MM.1S (cell line): ENCODE results near the gene KLRC1.
"Not testable (repeated sequence)": the region's sequence is repeated elsewhere in the genome, so short reads cannot be mapped to it uniquely, and the experiment has no call there.

Experiments used
- DNase-seq: peaks from one replicate; pipeline ENCODE4 v3.0.0-alpha.2; 2015
- H2AFZ ChIP-seq: fragments of 300-600 bp; sonication (generic); 2 replicates; pipeline ENCODE4 v1.6.0; 2016; ENCODE audit warnings: antibody characterized with exemption, low read length
- H3F3A ChIP-seq: fragments of 300-600 bp; sonication (generic); 2 replicates; pipeline ENCODE4 v1.6.1; 2016; ENCODE audit warnings: mild to moderate bottlenecking, antibody characterized with exemption, low read length, moderate library complexity, mixed read lengths; ENCODE audit not compliant: insufficient read depth
- H3K27ac ChIP-seq: fragments of 300-600 bp; sonication (generic); 2 replicates; pipeline ENCODE4 v1.5.1; 2016; ENCODE audit warnings: mild to moderate bottlenecking, low read length
- H3K27me3 ChIP-seq: fragments of 300-600 bp; sonication (generic); replicated peaks from 2 replicates; pipeline ENCODE4 v1.6.0; 2016; ENCODE audit warnings: low read length; ENCODE audit not compliant: insufficient read depth
- H3K36me3 ChIP-seq: fragments of 300-600 bp; sonication (generic); replicated peaks from 2 replicates; pipeline ENCODE4 v1.6.1; 2016; ENCODE audit warnings: mild to moderate bottlenecking, low read length, mixed read lengths; ENCODE audit not compliant: insufficient read depth
- H3K4me1 ChIP-seq: fragments of 300-600 bp; sonication (generic); 2 replicates; pipeline ENCODE4 v1.6.1; 2016; ENCODE audit warnings: low read length, mixed read lengths
- H3K4me2 ChIP-seq: fragments of 300-600 bp; sonication (generic); 2 replicates; pipeline ENCODE4 v1.6.0; 2016; ENCODE audit warnings: low read depth, low read length
- H3K4me3 ChIP-seq: fragments of 300-600 bp; sonication (generic); 2 replicates; pipeline ENCODE4 v1.5.1; 2016; ENCODE audit warnings: low read length, mixed read lengths
- H3K79me2 ChIP-seq: fragments of 300-600 bp; sonication (generic); 2 replicates; pipeline ENCODE4 v1.6.1; 2016; ENCODE audit warnings: mixed run types, low read length, mixed read lengths
- H3K9ac ChIP-seq: fragments of 300-600 bp; sonication (generic); 2 replicates; pipeline ENCODE4 v1.6.1; 2016; ENCODE audit warnings: low read length, mixed read lengths
- H3K9me2 ChIP-seq: fragments of 300-600 bp; sonication (generic); replicated peaks from 2 replicates; pipeline ENCODE4 v1.6.1; 2016; ENCODE audit warnings: mild to moderate bottlenecking, low read length, mixed read lengths; ENCODE audit not compliant: insufficient read depth
- H3K9me3 ChIP-seq: fragments of 300-600 bp; sonication (generic); replicated peaks from 2 replicates; pipeline ENCODE4 v1.6.1; 2016; ENCODE audit warnings: mild to moderate bottlenecking, low read length, mixed read lengths; ENCODE audit not compliant: insufficient read depth
- H4K20me1 ChIP-seq: fragments of 300-600 bp; sonication (generic); 2 replicates; pipeline ENCODE4 v1.6.1; 2016; ENCODE audit warnings: mild to moderate bottlenecking, low read length, moderate library complexity, mixed read lengths; ENCODE audit not compliant: insufficient read depth
- EZH2 ChIP-seq: fragments of 300-600 bp; sonication (generic); optimal IDR thresholded peaks from 2 replicates; pipeline ENCODE3; 2017; ENCODE audit warnings: low read depth, mild to moderate bottlenecking, antibody characterized with exemption, low read length, mixed read lengths
- EZH2phosphoT487 ChIP-seq: fragments of 300-600 bp; sonication (generic); IDR thresholded peaks from 2 replicates; pipeline ENCODE4 v1.6.1; 2018; ENCODE audit warnings: antibody characterized with exemption, low read length
- TF ChIP-seq, protein P1 (sequence below): fragments of 300-600 bp; sonication (generic); IDR thresholded peaks from 2 replicates; pipeline ENCODE4 v1.5.1; 2016; ENCODE audit warnings: antibody characterized with exemption, low read length, mixed read lengths

The KLRC1 gene

DNA sequence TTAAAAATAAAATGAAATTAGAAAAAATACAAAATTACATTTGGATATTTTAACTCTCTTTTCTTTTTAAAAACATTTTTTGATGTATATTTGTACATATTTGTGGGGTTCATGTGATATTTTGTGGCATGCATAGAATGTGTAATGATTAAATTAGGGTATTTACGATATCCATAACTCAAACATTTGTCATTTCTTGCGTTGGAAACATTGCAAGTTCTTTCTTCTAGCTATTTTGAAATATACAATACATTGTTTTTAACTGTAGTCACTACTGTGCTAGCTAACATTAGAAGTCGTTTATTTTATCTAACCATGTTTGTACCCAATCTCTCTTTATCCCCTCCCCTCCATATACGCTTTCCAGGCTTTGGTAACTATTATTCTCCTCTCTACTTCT is 38.6 kb upstream of the KLRC1 start:
- TF ChIP-seq, protein P1, sequence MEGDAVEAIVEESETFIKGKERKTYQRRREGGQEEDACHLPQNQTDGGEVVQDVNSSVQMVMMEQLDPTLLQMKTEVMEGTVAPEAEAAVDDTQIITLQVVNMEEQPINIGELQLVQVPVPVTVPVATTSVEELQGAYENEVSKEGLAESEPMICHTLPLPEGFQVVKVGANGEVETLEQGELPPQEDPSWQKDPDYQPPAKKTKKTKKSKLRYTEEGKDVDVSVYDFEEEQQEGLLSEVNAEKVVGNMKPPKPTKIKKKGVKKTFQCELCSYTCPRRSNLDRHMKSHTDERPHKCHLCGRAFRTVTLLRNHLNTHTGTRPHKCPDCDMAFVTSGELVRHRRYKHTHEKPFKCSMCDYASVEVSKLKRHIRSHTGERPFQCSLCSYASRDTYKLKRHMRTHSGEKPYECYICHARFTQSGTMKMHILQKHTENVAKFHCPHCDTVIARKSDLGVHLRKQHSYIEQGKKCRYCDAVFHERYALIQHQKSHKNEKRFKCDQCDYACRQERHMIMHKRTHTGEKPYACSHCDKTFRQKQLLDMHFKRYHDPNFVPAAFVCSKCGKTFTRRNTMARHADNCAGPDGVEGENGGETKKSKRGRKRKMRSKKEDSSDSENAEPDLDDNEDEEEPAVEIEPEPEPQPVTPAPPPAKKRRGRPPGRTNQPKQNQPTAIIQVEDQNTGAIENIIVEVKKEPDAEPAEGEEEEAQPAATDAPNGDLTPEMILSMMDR, result no peak
- no peak for TF ChIP-seq EZH2phosphoT487
- TF ChIP-seq EZH2, result no peak
- no peaks in the 10 kb centered on the region for H3K27me3 ChIP-seq
- no peak overlapping the region for H3K27ac ChIP-seq
- H3K4me2 ChIP-seq, result no peak overlapping the region
- DNase-seq, result no peak
- no peaks in the 10 kb centered on the region for H4K20me1 ChIP-seq
- no peaks in the 10 kb centered on the region for H3K36me3 ChIP-seq
- H2AFZ ChIP-seq, result no peak overlapping the region
- H3K4me3 ChIP-seq, result no peak overlapping the region
- H3K4me1 ChIP-seq, result no peaks in the 10 kb centered on the region
- H3K79me2 ChIP-seq, result no peaks in the 10 kb centered on the region
- H3K9ac ChIP-seq, result no peak overlapping the region
- no peaks in the 10 kb centered on the region for H3K9me3 ChIP-seq
- H3K9me2 ChIP-seq, result no peaks in the 10 kb centered on the region
- H3F3A ChIP-seq, result no peaks in the 10 kb centered on the region

DNA sequence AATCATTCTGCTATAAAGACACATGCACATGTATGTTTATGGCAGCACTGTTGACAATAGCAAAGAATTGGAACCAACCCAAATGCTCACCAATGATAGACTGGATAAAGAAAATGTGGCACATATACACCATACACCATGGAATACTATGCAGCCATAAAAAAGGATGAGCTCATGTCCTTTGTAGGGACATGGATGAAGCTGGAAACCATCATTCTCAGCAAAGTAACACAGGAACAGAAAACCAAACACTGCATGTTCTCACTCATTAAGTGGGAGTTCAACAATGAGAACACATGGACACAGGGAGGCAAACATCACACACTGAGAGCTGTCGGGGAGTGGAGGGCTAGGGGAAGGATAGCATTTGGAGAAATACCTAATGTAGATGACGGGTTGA is 34.2 kb upstream of the KLRC1 start:
- H3K9me3 ChIP-seq, H3F3A ChIP-seq, H3K9ac ChIP-seq, H4K20me1 ChIP-seq, H3K4me3 ChIP-seq, H3K27ac ChIP-seq, H3K27me3 ChIP-seq, H3K9me2 ChIP-seq, H2AFZ ChIP-seq, H3K4me1 ChIP-seq, DNase-seq, H3K79me2 ChIP-seq, H3K4me2 ChIP-seq, H3K36me3 ChIP-seq: not testable (repeated sequence)

DNA sequence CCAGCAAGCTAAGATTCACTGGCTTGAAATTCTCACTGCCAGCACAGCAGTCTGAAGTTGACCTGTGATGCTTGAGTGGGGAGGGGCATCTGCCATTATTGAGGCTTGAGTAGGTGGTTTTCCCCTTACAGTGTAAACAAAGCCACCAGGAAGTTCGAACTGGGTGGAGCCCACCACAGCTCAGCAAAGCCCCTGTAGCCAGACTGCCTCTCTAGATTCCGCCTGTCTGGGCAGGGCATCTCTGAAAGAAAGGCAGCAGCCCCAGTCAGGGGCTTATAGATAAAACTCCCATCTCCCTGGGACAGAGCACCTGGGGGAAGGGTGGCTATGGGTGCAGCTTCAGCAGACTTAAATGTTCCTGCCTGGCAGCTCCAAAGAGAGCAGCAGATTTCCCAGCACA is 28.7 kb upstream of the KLRC1 start:
- H3K4me3 ChIP-seq, H4K20me1 ChIP-seq, H3K27me3 ChIP-seq, H3K9me2 ChIP-seq, H3K4me2 ChIP-seq, H3K4me1 ChIP-seq, H2AFZ ChIP-seq, H3K9me3 ChIP-seq, H3F3A ChIP-seq, DNase-seq, H3K27ac ChIP-seq, H3K9ac ChIP-seq, H3K36me3 ChIP-seq, H3K79me2 ChIP-seq: not testable (repeated sequence)

DNA sequence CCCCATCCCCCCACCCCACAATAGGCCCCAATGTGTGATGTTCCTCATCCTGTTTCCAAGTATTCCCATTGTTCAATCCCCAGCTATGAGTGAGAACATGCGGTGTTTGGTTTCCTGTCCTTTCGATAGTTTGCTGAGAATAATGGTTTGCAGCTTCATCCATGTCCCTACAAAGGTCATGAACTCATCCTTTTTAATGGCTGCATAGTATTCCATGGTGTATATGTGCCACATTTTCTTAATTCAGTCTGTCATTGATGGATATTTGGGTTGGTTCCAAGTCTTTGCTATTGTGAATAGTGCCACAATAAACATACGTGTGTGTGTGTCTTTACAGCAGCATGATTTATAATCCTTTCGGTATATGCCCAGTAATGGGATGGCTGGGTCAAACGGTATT is 19.6 kb upstream of the KLRC1 start:
- H4K20me1 ChIP-seq, H3F3A ChIP-seq, H3K9me2 ChIP-seq, H3K9ac ChIP-seq, H2AFZ ChIP-seq, H3K36me3 ChIP-seq, H3K4me3 ChIP-seq, H3K79me2 ChIP-seq, H3K27me3 ChIP-seq, H3K27ac ChIP-seq, DNase-seq, H3K4me2 ChIP-seq, H3K4me1 ChIP-seq, H3K9me3 ChIP-seq: not testable (repeated sequence)

DNA sequence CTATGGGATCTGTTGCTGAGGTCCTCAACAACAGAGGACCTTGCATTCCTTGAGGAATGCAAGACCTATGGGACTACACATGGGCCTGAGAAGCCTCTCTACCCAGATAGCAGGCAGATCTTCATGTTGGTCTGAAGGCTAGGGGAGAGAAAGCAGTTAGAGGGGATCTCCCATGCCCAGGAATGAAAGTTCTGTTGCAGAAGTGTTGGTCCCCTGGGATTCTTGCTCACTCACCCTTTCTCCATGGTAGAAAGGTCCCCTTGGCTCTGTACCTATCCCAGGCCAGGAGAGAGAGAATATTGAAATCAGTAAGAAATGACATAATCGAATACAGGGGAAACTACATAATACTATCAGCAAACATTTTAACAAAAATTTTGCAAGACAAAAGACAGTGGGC is 16.5 kb upstream of the KLRC1 start:
- Histone ChIP-seq H3K4me2 (no peak overlapping the region), H3K36me3 (no peaks in the 10 kb centered on the region), H3K9me2 (no peaks in the 10 kb centered on the region), H3K9ac (no peak overlapping the region), H3K4me1 (no peaks in the 10 kb centered on the region), H3K9me3 (no peaks in the 10 kb centered on the region; the same call in 1 of the 2 replicates), H3K79me2 (no peaks in the 10 kb centered on the region), H3K4me3 (no peak overlapping the region), H3K27me3 (no peaks in the 10 kb centered on the region), H2AFZ (no peak overlapping the region), H4K20me1 (no peaks in the 10 kb centered on the region), H3F3A (no peaks in the 10 kb centered on the region), H3K27ac (no peak overlapping the region)
- no peak for TF ChIP-seq EZH2
- TF ChIP-seq, protein P1, result no peak
- no peak for TF ChIP-seq EZH2phosphoT487
- no peak for DNase-seq
